Dermis blood vessel endothelial cell (primary cell): Measurements from ENCODE around the gene CRYGD. TPM values are rescaled to one million over a fixed set of nuclear protein-coding genes. Genes with fewer than 3 reads are reported as not detected.
"Not testable (repeated sequence)": the region's sequence is repeated elsewhere in the genome, so short reads cannot be mapped to it uniquely, and the experiment has no call there.

Experiments used
- DNase-seq: peaks from one replicate; pipeline ENCODE4 v3.0.0; 2010
- total RNA-seq: library from RNA; depleted of rRNA; stranded (reverse); fragments of >200 nt; gene quantifications from 2 replicates; pipeline ENCODE4 v1.2.3, GENCODE V29; 2014

CRYGD gene
- total RNA-seq, 1 donor from 2014 or later = not detected

DNA sequence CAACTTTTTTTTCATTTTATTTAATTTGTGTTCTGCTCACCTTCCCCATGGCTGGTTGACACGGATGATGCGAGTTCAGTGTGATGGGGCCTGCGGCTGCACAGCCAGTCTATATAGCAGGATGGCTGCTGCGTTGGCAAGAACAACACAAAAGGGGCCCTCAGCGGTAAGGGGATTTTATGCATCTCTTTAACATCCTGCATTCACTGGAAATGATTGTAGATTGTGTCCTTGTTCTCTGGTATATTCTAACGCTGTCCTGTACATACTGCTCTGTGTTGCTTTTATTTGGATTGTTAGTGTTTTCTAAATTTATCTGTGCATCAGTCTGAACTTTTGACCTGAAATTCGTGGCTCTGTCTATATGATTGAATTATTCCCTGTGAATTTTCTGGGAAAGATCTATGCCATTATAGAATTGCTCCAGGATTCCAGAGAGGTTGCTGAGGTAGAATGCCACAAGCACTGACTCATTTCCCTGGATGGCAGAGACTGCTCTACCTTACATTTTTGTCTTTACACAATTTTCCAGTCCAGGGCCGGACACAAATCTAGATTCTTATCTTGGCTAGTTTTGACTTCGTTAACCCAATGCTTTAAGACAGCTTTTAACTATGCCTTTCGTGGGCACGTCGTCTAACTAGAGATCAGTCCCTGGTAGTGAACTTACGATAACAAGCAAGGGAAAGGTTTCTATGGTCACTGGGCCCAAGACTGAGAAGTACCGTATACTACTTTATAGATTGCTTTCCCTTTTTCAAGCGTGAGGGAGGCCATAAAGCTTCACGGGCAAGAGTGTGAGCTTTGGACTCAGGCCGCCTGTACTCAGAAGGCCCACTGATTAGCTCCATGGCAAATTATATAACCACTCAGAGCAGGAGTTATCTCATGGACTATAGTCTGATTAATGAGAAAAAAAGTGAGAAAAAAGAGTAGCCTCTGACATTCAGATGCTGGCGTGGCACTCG, 5.7 kb upstream of the CRYGD start, which contains the start of gene CRYGC:
TSS of gene CRYGC (minus strand) at position 85 of the 968 bp plus-strand sequence. CDS start at position 49, 36 bp downstream.
- DNase-seq = peak; percentile 13

DNA sequence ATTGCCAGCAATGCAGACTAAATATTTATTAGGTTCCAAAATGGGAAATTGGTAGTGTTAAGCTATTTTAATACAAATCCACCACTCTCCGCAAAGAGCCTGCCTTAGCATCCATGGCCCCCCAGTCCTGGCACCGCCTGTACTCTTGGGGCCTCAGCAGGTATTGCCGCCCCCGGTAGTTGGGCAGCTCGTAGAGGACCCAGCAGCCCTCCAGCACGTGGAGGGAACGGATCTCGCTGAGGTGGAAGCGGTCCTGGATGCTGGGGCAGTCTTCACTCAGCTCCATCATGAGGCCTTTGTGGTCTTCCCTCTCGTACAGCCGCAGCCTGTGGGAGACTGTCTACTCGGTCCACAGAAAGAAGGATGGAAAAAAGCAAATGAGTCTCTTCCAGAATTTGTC, 3.8 kb upstream of the CRYGD start:
- no peak for DNase-seq

DNA sequence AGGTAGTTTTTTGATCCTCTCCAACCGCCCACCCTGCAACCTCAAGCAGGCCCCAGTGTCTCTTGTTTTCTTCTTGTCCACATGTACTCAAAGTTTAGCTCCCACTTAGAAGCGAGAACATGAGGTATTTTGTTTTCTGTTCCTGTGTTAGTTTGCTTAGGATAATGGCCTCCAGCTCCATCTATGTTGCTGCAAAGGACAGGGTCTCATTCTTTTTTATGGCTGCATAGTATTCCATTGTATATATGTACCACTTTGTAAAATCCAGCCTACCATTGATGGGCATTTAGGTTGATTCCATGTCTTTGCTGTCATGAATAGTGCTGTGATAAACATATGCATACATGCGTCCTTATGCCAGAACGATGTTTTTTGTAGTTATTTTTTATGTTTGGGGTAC, 2.8 kb upstream of the CRYGD start:
- no peak for DNase-seq

DNA sequence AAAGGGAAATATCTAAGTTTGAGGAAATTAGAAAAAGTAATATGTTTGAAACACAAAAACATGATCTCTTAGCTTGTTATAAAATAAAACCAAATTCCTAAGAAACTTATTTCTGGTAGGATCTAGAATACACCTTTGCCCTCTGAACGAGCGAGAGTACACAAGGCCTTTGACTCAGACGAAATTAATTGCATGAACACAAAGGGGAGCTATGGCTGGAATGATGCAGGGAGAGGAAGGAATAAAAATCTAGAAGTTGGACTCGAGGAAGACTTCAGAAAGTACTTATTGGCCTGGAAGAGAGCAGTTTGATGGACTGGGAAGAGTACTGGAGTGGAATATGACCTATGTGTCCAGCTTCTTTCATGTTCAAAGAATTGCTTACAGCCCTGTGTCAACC, 927 bp upstream of the CRYGD start:
- no peak for DNase-seq

DNA sequence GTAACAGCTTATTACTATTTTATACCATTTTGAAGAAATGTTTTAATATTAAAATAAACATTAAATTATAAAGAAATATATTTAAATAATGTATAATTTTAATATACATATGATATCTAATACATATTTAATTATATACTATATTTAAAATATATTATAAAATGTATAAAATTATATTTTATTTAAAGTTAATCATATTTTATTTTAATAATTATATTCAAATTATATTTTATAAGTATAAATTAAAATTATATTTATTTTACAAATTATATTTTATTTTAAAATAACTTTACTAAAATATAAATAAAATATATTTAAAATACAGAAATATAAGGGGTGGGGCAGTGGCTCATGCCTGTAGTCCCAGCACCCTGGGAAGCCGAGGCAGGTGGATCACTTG, 2.1 kb downstream of the CRYGD start:
- no peak for DNase-seq

DNA sequence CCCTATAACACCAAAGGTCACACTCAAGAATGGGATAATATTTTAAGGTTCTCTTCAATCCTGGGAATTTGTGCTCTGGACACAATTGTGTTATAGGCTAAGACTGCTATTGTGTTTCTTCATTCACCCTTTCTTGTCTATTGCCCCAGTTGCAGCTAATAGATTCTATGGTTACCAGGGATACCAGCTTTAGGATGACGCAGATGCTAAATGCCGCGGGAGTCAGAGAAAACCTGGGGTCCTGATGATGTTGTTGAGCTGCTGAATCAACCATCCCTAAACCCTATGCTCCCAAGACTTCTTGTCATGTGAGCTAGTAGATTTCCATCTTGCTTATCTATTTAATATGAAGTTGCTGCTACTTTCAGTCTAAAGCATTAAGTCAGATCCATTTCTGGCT, 5.4 kb downstream of the CRYGD start:
- DNase-seq = no peak

DNA sequence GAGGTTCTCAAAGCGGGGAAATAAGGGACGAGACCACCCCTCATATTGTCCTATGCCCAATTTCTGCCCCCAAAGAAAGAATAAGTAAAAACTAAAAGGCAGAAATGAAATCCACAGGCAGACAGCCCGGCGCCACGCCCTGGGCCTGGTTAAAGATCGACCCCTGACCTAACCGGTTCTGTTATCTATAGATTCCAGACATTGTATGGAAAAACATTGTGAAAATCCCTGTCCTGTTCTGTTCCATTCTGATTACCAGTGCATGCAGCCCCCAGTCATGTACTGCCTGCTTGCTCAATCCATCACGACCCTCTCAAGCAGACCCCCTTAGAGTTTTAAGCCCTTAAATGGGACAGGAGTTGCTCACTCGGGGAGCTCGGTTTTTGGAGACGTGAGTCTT, 6.9 kb downstream of the CRYGD start:
- not testable (repeated sequence) for DNase-seq

DNA sequence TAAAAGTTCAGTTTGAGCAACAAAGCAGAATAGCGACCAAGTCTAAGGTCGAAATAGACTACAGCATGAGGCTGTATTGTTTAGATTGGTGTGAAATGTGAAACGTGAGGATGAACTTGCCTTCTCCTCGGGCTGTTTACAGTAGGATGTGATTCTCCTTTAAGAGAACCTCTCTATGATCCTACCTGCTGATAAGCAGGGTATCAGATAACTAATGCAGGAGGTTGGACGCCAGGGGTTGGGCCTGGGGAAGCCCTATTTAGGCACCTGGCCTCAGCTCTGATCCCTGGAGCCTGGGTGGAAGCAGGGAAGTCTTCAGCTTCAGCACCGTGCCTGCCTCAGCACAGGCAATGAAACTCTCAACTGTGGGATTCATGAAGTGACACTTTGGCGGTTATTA, 11.4 kb downstream of the CRYGD start:
- DNase-seq = no peak

DNA sequence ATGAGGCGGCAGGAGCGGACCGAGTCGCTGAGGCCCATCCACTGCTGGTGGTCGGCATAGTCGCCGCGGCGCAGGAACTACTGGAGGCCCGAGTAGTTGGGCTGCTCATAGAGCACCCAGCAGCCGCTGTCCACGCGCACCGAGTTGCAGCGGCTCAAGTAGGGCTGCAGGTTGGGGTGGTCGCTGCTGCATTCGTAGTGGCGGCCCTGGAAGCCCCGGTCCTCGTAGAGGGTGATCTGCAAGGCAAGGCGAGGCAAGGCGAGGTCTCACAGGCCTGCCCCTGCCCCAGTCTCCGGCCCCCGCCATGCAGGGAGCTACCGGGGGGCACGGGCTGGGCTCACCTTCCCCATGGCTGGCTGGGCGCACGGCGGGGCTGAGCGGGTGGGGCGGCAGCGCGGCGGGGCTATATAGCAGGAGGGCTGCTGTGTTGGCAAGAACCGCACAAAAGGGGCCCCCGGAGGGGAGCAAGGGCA, 12.0 kb downstream of the CRYGD start:
- DNase-seq = not testable (repeated sequence)

DNA sequence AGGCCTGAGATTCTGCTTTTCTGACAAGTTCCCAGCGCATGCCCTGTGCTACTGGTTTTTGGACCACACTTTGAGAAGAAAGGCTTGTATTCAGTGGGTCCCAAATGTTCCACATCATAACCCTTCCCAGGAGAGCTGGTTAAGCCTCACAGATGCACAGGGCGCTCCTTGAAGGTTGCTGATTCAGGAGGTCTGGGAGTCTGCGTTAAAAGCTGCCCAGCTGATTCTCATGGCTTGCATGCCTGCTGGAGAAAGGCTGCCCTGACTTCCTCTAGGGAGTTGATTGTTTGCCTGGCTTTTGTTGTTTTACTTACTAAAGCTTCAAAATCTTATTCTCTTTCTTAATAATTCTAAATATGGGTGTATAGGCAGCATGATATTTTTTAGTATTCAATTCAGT, 20.7 kb downstream of the CRYGD start:
- DNase-seq = no peak

DNA sequence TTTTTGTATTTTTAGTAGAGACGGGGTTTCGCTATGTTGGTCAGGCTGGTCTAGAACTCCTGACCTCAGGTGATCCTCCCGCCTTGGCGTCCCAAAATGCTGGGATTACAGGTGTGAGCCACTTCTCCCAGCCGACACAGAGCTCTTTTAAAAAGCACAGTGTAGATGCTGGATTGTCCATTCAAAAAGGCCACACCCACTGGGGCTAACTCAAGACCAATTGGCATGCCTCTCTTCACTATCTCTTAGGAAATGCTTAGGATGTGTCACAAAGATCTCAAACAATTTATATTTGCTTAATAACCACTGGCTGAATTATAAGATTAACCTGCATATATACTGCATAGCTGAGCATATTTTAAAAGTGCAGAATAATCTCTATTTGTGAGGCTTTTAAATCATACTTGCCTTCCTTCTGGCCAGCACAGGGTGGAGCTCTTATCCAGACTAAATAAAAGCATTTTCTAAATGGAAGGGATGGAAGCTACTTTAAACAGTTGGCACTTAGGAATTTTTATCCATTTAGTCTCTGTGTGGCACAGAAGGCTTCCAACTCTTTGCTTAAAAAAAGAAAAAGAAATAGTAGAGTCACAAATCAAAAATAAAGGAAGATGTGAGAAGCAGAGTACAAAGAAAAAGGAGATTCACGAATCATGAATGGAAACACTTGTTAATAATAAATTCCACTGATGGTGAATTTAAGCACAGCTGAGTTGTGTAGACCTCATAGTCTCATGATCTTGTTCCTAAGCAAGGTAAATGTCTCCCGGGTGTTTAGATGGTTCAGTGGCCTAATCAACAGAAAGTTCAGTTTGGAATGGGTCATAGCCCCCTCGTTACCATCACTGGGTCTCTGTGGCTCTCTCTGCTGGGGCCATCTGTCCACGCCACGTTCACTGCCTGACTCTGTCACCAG, 22.4 kb downstream of the CRYGD start:
- peak; percentile 24 for DNase-seq

DNA sequence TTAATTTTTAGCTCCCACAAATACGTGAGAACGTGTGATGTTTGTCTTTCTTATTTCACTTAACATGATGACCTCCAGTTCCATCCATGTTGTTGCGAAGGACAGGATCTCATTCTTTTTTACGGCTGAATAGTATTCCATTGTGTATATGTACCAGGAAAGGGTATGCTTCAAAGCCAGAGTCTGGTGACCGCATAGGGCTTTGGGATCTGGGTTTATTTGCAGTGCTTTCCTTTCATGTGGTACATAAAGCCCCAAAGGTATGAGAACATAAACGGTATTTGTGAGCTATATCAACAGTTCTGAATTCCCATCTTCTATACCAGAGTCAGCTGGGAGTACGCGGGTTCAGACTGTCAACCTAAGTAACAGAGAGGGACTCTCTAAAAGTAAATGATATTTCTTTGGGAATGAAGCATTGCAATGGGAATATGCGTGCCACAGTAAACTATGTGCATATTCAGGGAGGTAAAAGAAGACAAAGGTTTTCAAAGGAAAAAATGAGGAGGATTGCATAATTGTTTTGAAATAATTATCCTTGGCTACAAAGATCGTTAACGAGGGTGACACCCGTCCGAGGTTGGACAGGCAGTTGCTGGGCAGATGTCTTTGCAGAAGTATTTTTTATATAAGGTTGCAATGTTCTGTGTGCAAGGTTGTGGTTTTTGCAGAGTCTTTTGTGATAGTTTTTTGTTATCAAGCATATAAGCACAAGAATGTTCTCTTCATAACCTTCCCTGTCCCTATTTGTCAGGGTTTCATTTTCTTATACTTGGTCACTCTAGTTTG, 24.4 kb downstream of the CRYGD start:
- DNase-seq = no peak

DNA sequence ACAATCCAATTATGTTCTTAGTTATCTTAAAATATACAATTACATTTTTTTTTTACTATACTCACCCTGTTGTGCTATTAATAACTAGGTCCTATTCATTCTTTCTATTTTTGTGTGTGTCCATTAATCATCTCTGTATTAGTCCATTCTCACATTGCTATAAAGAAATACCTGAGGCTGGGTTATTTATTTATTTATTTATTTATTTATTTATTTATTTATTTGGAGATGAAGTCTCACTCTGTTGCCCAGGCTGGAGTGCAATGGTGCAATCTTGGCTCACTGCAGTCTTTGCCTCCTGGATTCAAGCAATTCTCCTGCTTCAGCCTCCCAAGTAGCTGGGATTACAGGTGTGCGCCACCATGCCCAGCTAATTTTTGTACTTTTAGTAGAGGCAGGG, 25.6 kb downstream of the CRYGD start:
- not testable (repeated sequence) for DNase-seq

DNA sequence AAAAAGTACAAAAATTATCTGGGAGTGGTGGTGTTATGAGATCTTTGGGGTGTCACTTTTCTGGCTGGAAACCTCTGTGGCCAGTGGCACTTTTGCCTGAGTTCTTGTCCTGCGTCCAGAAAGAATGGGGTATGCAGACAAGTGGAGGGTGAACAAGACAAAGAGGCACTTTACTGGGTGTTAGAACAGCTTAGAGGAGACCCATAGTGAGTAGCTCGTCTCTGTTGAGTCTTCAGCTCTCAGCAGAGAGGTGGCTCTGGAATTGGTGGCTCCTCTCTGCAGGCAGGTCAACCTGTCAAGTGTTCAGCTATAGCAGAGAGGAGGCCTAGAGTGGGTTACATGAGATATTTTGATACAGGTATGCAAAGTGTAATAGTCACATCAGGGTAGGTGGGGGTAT, 26.1 kb downstream of the CRYGD start:
- DNase-seq = no peak

DNA sequence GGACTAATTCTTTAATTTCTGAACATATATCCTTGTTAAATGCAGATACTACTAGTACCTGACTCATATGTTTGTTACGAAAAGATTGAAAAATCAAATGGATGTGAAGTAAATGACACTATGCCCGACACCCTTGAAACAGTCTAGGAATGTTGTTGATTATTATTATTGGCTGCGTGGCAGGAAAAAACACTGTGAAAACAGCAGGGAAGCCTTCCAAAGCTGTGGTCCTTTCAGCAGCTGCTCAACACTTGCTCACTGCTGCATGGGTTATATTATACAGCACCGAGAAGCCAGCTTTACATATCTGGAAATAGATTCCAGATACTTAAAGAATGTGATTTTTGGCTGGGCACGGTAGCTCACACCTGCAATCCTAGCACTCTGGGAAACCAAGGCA, 26.5 kb downstream of the CRYGD start:
- DNase-seq = no peak

DNA sequence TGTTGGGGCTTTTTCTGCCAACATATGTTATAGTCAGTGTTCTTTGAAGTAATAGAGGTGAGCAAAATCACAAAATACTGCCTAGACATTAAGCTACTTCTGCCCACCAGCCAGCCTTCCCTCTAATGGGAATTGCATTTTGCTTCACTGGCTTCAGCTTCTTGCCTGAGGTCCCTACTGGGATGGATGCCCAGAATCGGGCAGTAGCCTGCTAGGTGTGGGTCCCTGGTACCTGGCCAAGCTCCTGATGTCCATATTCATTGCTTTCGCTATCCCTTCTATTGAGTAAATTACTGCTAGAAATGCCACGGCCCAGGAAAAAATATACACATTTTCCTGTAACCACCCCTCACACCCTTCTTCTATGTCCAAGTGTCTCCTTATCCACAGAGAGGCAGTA, 27.0 kb downstream of the CRYGD start:
- no peak for DNase-seq

DNA sequence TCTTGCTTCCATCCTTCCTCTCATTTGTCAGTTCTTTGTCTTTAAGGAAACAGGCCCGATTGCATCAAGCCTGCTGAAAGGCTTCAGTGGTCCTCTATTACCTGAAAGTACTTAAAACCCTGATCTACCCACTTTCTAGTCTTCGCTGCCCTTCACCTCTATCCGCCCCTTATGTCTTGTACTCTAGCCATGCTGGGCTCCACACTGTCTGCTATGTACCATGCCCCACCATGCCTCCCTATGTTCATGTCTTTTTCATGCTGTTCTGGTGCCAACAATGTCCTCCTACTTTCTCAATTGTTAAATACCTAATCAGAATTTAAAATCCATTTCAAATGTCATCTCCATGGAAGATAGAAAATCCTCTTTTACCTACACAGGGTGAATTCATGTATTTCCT, 28.2 kb downstream of the CRYGD start:
- no peak for DNase-seq

DNA sequence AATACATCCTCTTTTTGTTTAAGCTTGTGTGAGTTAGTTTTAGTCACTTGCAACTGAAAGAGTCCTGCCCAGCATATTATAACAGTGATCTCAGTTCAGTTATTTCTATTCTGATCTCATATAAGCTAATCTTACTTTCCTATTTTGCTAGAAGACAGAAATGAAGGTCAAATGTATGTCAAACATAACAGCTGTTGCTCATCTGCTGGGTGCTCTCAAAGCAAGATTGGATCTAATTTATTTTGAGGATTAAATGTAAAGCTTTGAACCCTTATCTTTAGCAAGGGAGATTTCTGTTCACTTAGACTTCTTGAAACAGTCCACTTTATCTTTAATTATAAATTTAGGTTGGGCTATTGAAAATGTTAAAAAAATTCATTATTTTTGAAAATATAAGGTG, 31.2 kb downstream of the CRYGD start:
- DNase-seq = no peak

DNA sequence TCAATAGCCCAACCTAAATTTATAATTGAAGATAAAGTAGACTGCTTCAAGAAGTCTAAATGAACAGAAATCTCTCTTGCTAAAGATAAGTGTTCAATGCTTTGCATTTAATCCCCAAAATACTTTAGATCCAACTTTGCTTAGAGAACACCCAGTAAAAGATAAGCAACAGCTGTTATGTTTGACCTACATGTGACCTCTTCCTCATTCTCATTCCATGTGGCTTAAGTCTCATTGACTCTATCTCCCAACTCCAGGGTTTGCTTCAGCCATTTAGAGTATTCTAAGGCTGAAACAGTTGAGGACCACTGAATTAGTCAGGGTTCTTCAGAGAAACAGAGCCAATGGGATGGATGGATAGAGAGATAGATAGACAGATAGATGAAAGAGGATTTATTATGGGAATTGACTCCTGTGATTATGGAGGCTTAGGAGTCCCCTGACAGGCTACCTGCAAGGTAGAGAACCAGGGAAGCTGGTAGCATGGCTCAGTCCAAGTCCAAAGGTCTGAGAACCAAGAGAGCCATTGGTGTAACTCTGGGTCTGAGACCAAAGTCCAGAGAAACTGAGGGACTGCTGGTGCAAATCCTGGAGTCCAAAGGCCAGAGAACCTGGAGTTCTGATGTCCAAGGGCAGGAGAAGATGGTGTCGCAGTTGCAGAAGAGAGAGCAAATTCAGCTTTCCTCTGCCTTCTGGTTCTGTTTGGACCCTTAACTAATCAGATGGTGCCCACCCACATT, 32.1 kb downstream of the CRYGD start:
- no peak for DNase-seq

DNA sequence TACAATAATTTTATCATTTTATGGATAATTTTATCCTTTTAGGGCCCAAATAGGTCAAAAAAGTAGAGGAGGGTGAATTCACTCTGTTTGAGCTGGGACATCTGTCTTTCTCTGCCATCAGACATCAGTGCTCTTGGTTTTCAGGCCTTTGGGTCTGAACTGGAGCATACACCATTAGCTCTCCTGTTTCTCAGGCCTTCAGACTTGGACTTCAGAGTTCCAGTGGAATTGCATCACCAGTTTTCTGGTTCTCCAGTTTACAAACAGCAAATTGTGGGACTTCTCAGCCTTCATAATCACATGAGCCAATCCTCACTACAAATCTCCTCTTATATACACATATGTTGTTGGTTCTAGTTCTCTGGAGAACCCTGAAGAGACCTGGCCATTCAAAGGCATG, 33.9 kb downstream of the CRYGD start:
- no peak for DNase-seq

DNA sequence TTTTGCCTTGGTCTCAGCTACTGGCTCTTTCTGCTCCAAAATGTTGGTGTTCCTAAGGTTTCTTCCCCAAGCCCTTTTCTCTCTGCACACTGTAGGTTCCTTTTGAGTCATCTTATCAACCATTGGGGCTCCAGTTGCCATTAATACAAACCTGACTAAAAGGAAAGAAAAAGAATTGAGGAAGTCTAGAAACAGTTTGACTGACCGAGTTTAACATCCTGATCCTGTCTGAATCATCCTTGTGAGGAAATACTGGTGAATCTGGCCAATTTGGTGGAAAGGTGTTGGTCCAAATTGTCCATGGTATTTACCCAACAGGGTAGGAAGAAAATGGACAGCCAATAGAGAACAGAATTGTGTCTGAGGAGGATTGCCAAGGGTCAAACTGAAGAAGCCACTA, 38.3 kb downstream of the CRYGD start:
- DNase-seq = no peak

DNA sequence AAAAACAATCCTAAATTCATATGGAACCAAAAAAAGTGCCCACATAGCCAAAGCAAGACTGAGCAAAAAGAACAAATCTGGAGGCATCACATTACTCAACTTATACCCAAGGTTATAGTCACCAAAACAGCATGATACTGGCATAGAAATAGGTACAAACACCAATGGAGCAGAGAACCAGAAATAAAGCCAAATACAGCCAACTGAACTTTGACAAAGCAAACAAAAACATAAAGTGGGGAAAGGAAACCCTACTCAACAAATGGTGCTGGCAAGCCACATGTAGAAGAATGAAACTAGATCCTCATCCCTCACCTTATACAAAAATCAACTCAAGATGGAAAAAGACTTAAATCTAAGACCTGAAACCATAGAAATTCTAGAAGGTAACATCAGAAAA, 40.5 kb downstream of the CRYGD start:
- DNase-seq = no peak
